GM21717 (cell line): ENCODE results near the gene WASF1.
A peak's percentile ranks its signal among the peaks of the same experiment; 100 is the strongest.
"Not testable (repeated sequence)": the region's sequence is repeated elsewhere in the genome, so short reads cannot be mapped to it uniquely, and the experiment has no call there.

Experiments
- ATAC-seq: cut with Tn5 transposase; IDR thresholded peaks from one replicate; pipeline ENCODE4 v1.9.1; 2021; ENCODE audit warnings: mild to moderate bottlenecking, moderate library complexity; ENCODE audit not compliant: unreplicated experiment

The WASF1 gene

DNA sequence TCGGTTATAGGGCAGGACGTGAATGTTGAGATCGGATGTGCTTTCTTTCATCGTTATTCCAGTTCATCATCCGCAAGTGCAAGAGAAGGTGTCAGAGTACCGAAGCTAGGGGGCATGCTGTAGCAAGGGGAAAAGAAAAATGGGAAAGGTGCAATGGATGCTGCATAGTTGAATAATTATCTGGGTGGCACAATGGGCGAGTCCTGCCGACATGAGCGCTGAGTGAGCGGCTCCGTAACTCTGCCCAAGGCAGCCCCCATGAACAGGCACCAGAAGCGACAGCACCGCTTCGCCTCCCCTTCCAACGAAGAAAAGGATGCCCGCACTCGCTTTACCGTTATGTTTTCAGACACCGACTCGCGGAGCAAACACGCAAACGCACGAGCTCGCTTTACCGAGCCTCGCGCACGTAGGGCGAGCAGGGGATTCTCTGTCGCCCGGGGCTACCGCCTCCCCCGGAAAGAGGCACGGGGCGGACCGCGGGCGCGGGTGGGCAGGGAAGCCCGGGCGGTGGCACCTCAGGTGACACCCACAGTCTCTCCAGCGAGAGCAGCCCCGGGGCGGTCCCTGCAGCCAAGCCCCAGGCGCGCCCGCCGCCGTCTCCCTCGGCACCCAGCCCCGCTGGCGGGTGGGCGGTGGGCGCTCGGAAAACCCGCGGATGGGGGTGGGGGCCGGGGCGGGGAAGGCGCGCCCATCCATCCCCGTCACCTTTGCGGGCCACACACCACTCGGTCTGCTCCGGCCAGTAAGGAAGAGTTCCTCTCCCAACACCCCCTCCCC is 654 bp downstream of the WASF1 start:
- ATAC-seq: peak; percentile 32

DNA sequence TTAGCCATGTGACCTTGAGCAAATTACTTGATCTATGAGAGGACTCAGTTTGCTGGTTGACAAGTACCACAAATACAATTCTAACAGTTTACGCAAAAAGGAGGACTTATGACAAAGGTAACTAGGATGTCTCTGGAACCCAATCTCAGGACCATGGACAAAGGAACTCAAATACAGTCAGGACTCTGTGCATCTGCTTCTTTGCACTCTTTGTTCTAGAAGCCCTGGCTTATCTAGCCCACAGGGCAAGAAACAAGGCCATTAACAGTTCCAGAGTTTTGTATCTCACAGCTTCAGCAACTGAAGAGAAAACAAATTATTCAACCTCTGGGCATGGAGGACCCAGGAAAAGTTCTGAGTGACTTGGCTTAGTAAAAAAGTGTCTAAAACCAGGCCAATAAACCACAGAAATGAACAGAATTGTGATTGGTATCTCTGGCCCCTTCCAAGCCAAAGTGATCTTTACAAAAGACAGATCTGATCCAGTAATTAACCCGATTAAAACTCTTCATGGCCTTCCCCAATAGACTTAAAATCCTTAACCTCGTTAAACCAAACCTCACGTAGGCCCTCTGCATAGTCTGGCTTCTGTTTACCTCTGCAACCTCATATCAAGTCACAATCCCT is 5.9 kb downstream of the WASF1 start:
- ATAC-seq: no peak

DNA sequence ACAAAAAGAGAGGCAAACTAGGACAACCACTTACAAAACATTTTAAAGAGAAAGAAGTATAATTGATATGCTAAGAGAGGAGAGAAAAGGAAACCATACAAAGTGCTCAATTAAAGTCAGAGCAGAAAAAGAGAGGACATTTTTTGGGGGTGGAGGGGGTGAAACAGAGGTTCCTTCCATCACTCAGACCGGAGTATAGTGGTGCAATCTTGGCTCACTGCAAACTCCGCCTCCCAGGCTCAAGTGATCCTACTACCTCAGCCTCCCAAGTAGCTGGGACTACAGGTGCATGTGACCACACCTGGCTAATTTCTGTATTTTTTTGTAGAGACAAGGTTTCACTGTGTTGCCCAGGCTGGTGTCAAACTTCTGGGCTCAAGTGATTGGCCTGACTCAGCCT is 9.4 kb downstream of the WASF1 start:
- no peak for ATAC-seq

DNA sequence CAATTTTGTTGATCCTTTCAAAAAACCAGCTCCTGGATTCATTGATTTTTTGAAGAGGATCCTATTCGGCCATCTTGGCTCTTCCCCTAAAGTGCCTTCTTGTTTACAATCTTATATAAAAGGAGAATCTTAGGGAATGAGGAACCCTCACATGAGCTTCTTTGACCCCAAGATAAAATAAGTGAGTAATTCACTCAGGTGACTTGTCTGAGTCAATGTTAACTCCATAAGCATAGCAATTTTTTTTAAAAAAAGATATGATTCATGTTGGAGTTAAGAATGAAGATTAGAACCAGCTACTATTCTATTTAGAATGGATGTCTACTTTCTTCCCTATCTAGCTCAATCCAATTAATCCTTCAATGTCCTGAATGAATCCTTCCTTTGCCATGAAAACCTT is 21.0 kb downstream of the WASF1 start:
- ATAC-seq: no peak

DNA sequence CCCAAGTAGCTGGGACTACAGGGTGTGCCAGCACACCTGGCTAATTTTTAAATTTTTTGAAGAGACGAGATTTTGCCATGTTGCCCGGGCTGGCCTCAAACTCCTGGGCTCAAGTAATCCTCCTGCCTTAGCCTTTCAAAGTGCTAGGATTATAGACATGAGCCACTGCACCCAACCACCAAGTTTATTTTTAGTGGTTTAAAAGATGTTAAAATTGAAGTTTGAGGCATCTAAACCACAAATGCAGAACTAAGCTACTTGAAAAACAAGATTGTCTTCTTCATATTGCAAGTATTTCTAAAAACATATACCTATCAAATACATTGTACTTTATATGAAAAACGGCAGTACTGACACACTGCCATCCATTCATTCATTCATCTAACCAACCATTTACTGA is 31.6 kb downstream of the WASF1 start:
- ATAC-seq: no peak

DNA sequence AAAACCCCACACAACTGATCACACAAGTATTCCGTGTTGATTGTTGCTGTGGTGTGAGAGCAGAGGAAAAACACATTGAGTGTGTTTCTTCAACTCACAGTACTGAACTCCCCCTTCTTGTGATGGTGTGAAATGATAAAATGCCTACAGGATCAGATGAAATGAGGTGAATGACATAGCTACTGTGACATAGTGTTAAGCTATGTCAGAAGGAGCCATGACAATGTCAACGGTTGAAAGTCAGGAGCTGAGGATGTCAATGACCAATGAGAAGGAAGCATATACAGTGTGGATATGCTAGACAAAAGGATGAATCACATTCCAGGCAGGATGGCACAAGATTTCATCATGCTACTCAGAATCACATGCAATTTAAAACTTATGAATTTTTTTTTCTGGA is 38.8 kb downstream of the WASF1 start:
- no peak for ATAC-seq

DNA sequence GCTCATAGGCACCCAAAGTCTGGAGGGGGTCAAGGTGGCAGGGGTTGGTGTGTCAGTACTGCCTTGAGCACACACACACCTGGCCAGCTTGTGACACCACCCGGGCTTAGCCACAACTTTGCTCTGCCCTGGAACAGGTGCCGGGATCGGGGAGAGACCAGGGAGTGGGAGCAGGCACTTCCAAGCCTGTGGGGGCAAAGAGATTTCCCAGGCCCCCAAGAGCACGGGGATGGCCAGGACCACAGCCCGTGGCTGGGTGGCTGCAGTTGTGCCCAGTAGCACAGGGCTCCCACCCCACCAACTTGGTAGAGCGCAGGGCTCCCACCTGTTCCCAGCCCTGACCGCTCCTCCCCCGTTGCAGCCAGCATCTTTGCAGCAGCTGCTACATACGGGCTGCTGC is 40.4 kb downstream of the WASF1 start:
- no peak for ATAC-seq

DNA sequence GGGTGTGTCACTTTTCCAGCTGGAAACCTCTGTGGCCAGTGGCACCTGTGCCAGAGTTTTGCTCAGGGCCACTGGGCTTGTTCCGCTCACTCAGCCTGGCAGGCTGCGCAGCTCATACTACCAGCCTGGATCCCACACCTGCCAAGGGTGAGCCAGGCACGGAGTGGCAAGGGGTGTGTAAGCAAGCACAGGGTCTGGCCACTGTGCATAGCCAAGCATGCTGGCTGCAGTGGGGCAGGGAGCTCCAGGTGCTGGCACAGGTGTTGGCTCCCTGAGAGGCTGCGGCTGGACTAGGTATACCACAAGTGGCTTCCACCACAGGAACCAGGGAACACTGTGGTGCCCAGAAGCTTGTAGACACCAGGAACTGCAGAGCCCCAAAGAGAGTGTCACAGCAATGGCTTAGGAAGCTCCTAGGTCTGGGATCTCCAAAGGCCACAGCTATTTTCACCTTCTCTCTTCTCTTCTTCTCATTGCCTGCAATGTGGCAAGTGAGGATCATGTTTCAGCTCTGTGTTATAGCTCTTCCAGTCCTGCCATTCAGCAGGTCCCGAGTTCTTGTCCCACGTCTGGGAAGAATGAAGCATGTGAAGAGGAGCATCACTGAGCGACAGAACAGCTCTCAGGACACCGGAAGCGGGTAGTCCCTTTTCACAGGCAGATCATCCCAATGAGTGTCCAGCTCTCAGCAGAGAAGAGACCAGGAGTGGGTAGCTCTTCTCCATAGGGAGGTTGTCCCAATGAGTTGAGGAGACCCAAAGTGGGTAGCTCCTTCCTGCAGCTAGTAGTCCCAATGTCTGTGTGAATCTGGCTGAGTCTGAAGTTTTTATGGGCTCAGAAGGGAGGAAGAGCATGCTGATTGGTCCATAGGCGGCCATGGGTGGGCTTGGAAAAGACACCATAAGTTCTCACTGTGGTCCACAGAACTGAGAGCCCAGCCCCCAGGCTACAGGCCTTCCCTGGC is 41.3 kb downstream of the WASF1 start:
- ATAC-seq: no peak

DNA sequence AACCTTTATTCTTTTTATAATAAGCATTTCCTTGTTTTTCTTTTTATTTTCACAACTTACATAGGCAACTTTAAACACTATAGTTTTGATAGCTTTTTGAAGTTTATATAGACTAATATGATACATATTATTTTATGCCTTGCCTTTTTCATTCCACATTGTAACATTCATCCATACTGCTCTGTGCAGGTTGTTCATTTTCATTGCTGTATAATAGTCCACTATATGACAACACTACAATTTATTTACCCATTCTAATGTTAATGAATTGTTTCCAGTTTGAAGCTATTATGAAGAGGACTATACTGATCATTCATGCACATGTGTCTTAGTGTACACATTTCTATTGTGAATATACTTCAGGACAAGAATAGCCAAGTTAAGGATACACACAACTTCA is 49.1 kb downstream of the WASF1 start:
- ATAC-seq: no peak

DNA sequence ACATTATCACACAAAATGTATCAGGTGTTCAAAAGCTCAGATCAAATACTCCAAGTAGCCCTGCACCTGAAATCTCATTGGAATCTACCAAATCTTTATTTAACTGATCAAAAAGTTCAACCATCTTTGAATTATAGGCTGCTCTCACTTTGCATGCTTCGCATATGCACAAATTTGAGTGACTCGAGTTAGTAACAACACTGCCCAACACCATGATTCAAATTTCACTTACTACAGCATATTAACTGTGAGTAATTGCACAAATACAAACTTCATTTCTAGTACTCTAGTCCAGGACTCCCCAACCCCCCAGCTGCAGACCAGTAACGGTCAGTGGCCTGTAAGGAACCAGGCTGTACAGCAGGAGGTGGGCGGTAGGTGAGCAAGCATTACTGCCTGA is 51.1 kb downstream of the WASF1 start:
- no peak for ATAC-seq

DNA sequence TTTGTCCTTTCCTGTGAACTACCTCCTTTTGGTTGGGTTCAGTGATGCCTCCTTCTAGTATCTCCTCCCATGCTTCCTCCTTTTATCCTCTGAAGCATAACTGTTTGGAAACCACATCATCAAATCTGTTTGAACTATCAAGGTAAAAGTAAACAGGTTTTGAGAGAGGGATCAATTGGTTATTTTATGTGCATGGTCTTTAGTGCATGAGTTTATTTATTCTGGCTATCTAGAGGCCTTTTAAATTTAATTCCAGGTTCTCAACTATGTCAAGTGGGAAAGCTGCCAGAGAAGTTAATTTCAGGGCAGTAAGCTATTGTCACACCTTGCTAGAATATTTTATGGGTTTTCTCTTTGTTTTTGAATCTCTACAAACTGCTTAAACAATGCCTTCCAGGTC is 54.1 kb downstream of the WASF1 start:
- ATAC-seq: no peak

DNA sequence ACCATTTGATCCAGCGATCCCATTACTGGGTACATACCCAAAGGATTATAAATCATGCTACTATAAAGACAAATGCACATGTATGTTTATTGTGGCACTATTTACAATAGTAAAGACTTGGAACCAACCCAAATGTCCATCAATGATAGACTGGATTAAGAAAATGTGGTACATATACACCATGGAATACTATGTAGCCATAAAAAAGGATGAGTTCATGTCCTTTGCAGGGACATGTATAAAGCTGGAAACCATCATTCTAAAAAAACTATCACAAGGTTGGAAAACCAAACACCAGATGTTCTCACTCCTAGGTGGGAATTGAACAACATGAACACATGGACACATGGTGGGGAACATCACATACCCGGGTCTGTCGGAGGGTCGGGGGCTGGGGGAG is 57.8 kb downstream of the WASF1 start:
- not testable (repeated sequence) for ATAC-seq

DNA sequence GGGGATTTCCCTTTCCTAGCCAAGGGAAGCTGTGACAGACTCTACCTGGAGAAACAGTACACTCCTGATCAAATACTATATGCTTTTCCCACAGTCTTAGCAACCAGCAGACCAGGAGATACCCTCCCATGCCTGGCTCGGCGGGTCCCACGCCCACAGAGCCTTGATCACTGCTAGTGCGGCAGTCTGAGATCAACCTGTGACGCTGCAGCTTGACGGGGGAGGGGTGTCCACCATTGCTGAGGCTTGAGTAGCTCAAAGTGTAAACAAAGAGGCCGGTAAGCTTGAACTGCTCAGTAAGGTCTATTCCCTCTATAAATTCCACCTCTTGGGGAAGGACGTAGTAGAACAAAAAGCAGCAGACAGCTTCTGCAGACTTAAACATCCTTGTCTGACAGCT is 63.2 kb downstream of the WASF1 start:
- no peak for ATAC-seq

DNA sequence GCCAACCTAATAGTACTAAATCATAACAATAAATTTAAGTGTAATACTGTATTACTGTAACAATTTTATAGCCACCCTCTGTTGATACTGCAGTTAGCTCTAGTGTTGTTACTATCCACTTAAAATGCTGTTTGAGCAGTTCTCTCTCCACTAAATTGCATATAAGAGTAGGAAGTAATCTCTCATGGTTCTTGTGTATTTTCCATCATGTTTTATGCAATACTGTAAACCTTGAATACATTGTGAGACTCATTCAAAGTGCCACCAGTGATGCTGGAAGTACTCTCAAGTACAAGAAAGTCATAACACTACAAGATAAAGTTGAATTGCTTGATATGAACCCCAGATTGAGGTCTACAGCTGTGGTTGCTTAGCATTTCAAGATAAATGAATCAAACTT is 65.5 kb downstream of the WASF1 start:
- ATAC-seq: no peak

DNA sequence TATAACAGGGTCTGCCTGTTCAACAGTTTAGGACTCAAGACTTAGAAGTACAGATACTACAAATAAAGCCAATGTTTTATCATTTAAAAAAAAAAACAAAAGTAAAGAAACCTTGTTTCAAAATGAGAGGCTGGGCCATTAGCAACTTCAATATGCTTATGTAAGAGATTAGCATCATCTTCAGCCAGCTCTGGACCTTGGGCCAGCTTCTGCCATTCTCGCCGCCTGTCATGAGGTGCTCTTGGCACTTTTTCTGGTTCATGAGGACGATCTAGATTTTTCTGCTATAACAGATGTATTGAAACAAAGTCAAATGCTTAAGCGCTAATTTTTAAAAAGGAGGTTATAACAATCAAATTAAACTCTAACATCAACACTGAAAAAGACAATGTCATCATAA is 74.2 kb downstream of the WASF1 start:
- no peak for ATAC-seq

DNA sequence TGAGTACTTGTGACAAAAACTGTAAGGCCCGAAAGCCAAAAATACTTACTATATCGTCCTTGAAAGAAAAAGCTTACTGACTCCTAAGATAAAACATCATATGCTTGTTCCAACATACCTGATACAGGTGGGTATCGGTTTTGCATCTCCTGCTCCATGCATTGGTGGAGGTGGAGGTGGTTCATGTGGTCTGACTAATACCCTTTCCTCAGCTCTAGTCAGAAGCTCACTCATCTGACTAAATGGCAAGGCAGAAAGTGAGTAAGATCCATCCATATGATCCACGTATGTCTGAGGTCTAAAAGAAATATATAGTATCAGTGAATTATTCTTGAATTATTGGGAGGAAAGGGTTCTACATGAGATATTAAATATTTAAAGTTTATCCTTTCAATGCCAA is 76.2 kb downstream of the WASF1 start:
- ATAC-seq: no peak

DNA sequence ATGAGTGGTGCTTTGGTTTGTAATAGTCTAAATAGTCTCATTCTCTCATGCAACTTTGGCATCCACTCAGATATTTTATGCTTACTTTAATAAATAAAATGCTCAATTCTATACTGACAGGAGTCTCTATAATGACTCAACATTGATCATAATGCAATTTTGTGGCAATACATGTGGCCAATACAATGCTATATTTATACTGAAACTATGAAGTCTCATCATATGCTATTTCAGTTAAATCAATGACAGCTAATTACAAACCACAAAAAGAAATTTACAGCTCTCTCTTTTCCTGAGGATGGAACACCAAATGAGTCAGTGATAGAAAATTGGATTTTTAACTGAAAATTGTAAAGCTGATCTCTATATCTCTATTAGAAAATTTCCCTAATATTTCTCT is 77.1 kb downstream of the WASF1 start:
- ATAC-seq: no peak

DNA sequence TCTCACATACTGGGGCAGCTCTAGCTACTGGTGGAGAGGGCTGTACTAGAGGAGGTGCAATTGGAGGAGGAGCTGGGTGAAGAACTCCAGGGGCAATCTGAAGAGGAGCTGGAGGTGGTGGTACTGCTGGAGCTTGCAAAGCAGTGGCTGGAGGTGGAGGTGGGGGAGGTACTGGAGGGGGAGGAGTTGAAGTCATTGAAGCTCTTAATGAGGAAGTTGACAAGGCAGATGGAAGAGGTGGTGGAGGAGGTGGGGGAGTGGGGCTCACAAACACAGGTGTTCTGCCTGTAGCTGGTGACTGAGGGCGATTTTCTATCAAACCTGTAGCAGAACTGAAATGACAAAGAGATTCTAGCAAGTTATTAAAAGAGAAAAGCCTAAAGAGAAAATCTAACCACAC is 77.6 kb downstream of the WASF1 start:
- no peak for ATAC-seq

DNA sequence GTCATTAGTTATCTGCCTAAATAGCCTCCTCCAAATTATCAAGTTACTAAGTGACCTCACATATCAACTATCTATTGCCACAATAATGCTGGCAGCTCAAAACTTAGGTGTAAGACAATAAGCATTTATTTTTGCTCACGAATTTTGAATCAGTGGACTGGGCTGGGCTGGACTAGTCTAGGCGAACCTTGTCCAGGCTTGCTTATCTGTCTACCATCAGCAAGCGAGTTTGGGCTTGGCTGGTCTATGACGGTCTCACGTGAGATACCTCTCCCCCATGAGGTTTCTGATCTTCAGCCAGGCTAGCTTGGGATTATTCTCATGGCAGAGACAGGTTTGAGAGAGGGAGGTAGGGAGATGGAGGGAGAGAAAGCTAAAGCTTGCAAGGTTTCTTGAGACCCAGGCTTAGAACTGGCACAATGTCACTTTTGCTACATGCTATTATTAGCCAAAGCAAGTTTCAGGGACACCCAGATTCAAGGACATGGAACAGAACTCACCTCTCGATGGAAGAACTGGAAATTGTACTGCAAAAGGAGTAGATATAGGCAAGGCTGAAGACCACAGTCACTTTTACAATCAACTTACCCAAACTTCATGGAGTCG is 80.9 kb downstream of the WASF1 start:
- no peak for ATAC-seq

DNA sequence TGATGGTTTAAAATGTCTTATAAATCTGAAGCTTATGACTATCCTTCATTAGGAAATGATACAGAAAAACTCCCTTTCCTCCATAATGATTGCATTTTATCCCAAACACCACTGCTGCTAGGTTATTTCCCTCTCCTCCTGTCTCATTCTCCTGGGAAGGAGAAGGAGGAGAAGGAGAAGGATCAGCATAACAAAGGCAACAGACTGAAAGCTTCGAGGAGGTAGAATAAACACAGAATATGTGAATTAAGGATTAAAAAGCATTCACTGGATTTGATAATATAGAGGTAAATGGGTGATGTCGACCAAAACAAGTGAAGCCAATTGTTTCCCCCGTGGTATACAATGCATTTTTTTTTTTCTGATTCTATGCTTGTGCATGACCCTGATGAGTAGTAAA is 82.0 kb downstream of the WASF1 start:
- no peak for ATAC-seq

DNA sequence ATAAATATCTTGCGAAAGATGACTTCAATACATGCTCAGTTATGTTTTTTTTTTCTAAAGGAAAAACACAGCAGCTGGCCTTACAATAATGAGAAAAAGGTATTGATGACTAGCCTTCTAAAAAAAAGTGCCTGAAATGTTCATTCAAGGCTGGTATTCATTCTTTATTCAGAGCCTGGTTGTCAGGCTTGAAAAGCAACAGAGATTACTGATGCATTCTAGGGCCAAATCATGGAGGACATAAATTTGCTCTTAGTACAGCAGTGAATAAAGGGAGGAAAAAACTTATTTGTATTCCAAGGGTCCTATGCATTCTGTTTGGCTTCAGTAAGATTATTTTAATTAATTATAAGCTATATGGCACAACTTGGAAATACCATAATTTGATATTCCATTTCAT is 83.5 kb downstream of the WASF1 start:
- ATAC-seq: no peak
